OCI-LY7 (cell line): ENCODE results near the gene TIMM10B. TPM values are rescaled to one million over a fixed set of nuclear protein-coding genes. Genes with fewer than 3 reads are reported as not detected.

Source experiments
- BruUV-seq: library from RNA; stranded (reverse); fragments of 400-500 nt; replicated peaks from 2 replicates; lab custom pipeline; 2021; lab: Mats Ljungman, UMichigan
- CTCF ChIA-PET: fragments of 300-600 bp; sonication (Branson Sonifier 250); formaldehyde crosslinking; loops from one replicate; lab custom pipeline; 2022; ENCODE audit warnings: antibody characterized with exemption; ENCODE audit not compliant: unreplicated experiment; lab: Charles Lee
- POLR2A ChIA-PET: fragments of 300-600 bp; sonication (Branson Sonifier 250); formaldehyde crosslinking; loops from one replicate; lab custom pipeline; 2022; ENCODE audit warnings: antibody characterized with exemption; lab: Charles Lee
- DNase-seq: peaks from one replicate; pipeline ENCODE4 v3.0.0-alpha.2; 2015; ENCODE audit warnings: low spot score
- H2AFZ ChIP-seq: fragments of 200-600 bp; sonication (generic), shearing (Covaris generic); 2 replicates; pipeline ENCODE4 v1.6.1; 2014; ENCODE audit warnings: mild to moderate bottlenecking, antibody characterized with exemption, low read length, moderate library complexity
- H3K27ac ChIP-seq: fragments of 200-600 bp; sonication (generic); 2 replicates; pipeline ENCODE4 v1.5.1; 2014; ENCODE audit warnings: mixed run types, low read depth, mild to moderate bottlenecking, moderate library complexity, low read length, inconsistent platforms; ENCODE audit not compliant: poor library complexity, severe bottlenecking
- H3K36me3 ChIP-seq: fragments of 200-600 bp; sonication (generic); 2 replicates; pipeline ENCODE4 v1.6.1; 2014; ENCODE audit warnings: mild to moderate bottlenecking, antibody characterized with exemption, low read length, moderate library complexity, mixed read lengths; ENCODE audit not compliant: insufficient read depth
- H3K4me1 ChIP-seq: fragments of 200-600 bp; sonication (generic); 2 replicates; pipeline ENCODE4 v1.5.1; 2014; ENCODE audit warnings: mild to moderate bottlenecking, low read length; ENCODE audit not compliant: insufficient read depth, poor library complexity, severe bottlenecking
- H3K4me2 ChIP-seq: fragments of 200-600 bp; sonication (generic); 2 replicates; pipeline ENCODE4 v1.6.1; 2014; ENCODE audit warnings: mild to moderate bottlenecking, low read length
- H3K4me3 ChIP-seq: fragments of 200-600 bp; sonication (generic); 2 replicates; pipeline ENCODE4 v1.5.1; 2014; ENCODE audit warnings: mild to moderate bottlenecking, low read depth, low read length; ENCODE audit not compliant: poor library complexity, severe bottlenecking
- H3K79me2 ChIP-seq: fragments of 200-600 bp; sonication (generic); 2 replicates; pipeline ENCODE4 v1.6.1; 2016; ENCODE audit warnings: low read depth, mild to moderate bottlenecking, low read length, moderate library complexity, mixed read lengths; ENCODE audit not compliant: insufficient read depth
- H3K9me2 ChIP-seq: fragments of 200-600 bp; sonication (generic); 2 replicates; pipeline ENCODE4 v1.6.1; 2016; ENCODE audit warnings: mild to moderate bottlenecking, low read length, mixed read lengths; ENCODE audit not compliant: insufficient read depth
- H3K9me3 ChIP-seq: fragments of 200-600 bp; sonication (generic); 2 replicates; pipeline ENCODE4 v1.6.1; 2014; ENCODE audit warnings: mild to moderate bottlenecking, mixed run types, low read length, mixed read lengths
- H4K20me1 ChIP-seq: fragments of 200-600 bp; sonication (generic); 2 replicates; pipeline ENCODE4 v1.6.1; 2014; ENCODE audit warnings: mild to moderate bottlenecking, antibody characterized with exemption, low read length, moderate library complexity, mixed read lengths; ENCODE audit not compliant: insufficient read depth
- EZH2phosphoT487 ChIP-seq: fragments of 200-600 bp; sonication (generic); IDR thresholded peaks from 2 replicates; pipeline ENCODE4 v1.6.1; 2018; ENCODE audit warnings: low read depth, borderline replicate concordance, mild to moderate bottlenecking, mixed run types, antibody characterized with exemption, low read length, moderate library complexity, mixed read lengths
- intact Hi-C: fragments of 100-400 bp; cut with micrococcal nuclease; formaldehyde crosslinking; loops from one replicate; pipeline ENCODE4 v1.10.0; 2022; ENCODE audit not compliant: unreplicated experiment
- total RNA-seq, 2 experiments: library from RNA; depleted of rRNA in 1 of 2; stranded (reverse); fragments of >200 nt in 1 of 2; shearing (Covaris generic) in 1 of 2; gene quantifications; 2 replicates each; pipeline ENCODE4 v1.2.3, GENCODE V29; 2014 to 2022
- TF ChIP-seq, protein P1 (sequence below): fragments of 200-600 bp; sonication (generic); conservative IDR thresholded peaks from 2 replicates; pipeline ENCODE4 v1.5.1; 2014; ENCODE audit warnings: mild to moderate bottlenecking, antibody characterized with exemption, low read length, moderate library complexity, mixed read lengths

TIMM10B gene
- total RNA-seq, 2 experiments from 2014 or later, result 43.7 to 54.6 TPM

- no peaks in the 10 kb centered on the region for H3K4me1 ChIP-seq
- peaks cover 53% of the 10 kb centered on the region; the same call in 1 of the 2 replicates for H3K36me3 ChIP-seq
- H2AFZ ChIP-seq, result no peak overlapping the region
- H3K79me2 ChIP-seq, result no peaks in the 10 kb centered on the region
- ChIA-PET CTCF (no interaction called here), POLR2A (interaction anchor here (0.8 to 1.3 kb wide), 2 partner anchors 16 to 27 kb away, joined by 4 to 5 read pairs; no protein-coding TSS in a partner anchor)
- no peak for TF ChIP-seq EZH2phosphoT487
- TF ChIP-seq, protein P1, sequence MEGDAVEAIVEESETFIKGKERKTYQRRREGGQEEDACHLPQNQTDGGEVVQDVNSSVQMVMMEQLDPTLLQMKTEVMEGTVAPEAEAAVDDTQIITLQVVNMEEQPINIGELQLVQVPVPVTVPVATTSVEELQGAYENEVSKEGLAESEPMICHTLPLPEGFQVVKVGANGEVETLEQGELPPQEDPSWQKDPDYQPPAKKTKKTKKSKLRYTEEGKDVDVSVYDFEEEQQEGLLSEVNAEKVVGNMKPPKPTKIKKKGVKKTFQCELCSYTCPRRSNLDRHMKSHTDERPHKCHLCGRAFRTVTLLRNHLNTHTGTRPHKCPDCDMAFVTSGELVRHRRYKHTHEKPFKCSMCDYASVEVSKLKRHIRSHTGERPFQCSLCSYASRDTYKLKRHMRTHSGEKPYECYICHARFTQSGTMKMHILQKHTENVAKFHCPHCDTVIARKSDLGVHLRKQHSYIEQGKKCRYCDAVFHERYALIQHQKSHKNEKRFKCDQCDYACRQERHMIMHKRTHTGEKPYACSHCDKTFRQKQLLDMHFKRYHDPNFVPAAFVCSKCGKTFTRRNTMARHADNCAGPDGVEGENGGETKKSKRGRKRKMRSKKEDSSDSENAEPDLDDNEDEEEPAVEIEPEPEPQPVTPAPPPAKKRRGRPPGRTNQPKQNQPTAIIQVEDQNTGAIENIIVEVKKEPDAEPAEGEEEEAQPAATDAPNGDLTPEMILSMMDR, result no peak
- no peak overlapping the region for H3K27ac ChIP-seq
- BruUV-seq, result no TSS peak
- intact Hi-C loops, result no loop called here
- H4K20me1 ChIP-seq, result no peaks in the 10 kb centered on the region; the same call in 1 of the 2 replicates
- no peak overlapping the region for H3K4me3 ChIP-seq
- no peak overlapping the region for H3K4me2 ChIP-seq
- no peaks in the 10 kb centered on the region for H3K9me3 ChIP-seq
- no peak for DNase-seq
- H3K9me2 ChIP-seq, result no peaks in the 10 kb centered on the region
Measured at GRCh38 chr11:6498121-6498520, 16.8 kb downstream of the TIMM10B start.

- no peak for TF ChIP-seq EZH2phosphoT487
- TF ChIP-seq, protein P1, result no peak
Measured at GRCh38 chr11:6498544-6498943, 17.2 kb downstream of the TIMM10B start.

GRCh38 chr11:6502382-6502781 lies 21.1 kb downstream of the TIMM10B start:
- TF ChIP-seq, protein P1, result no peak
- TF ChIP-seq EZH2phosphoT487, result no peak
- POLR2A ChIA-PET, result no interaction called here
- Histone ChIP-seq H3K79me2 (no peaks in the 10 kb centered on the region), H3K9me2 (no peaks in the 10 kb centered on the region), H3K4me3 (no peak overlapping the region), H3K27ac (no peak overlapping the region), H3K4me2 (no peak overlapping the region), H3K9me3 (no peaks in the 10 kb centered on the region), H4K20me1 (no peaks in the 10 kb centered on the region), H3K36me3 (peaks cover 45% of the 10 kb centered on the region; the same call in 1 of the 2 replicates), H3K4me1 (no peaks in the 10 kb centered on the region), H2AFZ (no peak overlapping the region)
- no peak for DNase-seq
- intact Hi-C loops, result no loop called here
- BruUV-seq, result no TSS peak
- CTCF ChIA-PET, result no interaction called here

More at GRCh38 chr11:6498544-6498943, 17.2 kb downstream of the TIMM10B start:
- Histone ChIP-seq H3K36me3 (peaks cover 53% of the 10 kb centered on the region; the same call in 1 of the 2 replicates), H2AFZ (no peak overlapping the region), H3K79me2 (no peaks in the 10 kb centered on the region), H3K4me3 (no peak overlapping the region), H3K27ac (no peak overlapping the region), H3K4me1 (no peaks in the 10 kb centered on the region), H3K9me2 (no peaks in the 10 kb centered on the region), H3K9me3 (no peaks in the 10 kb centered on the region), H4K20me1 (no peaks in the 10 kb centered on the region; the same call in 1 of the 2 replicates), H3K4me2 (no peak overlapping the region)
- no TSS peak for BruUV-seq
- intact Hi-C loops, result no loop called here
- CTCF ChIA-PET, result interaction anchor here (0.5 kb wide), 1 partner anchor 494 kb away, joined by 3 read pairs; no protein-coding TSS in a partner anchor
- POLR2A ChIA-PET, result interaction anchor here (0.8 to 1.3 kb wide), 3 partner anchors 8 to 27 kb away, joined by 4 to 6 read pairs (median 5); no protein-coding TSS in a partner anchor
- DNase-seq, result no peak
